T-helper 2 cell treated with Interferon-gamma antibody and Interleukin-4, amounts not matched to agents 5 μg/mL and 100 μg/mL, for 36 hours (primary cell): ENCODE measurements around the gene CDH26.

ENCODE experiments used
- DNase-seq: peaks from one replicate; pipeline ENCODE4 v3.0.0; 2021; ENCODE audit warnings: low spot score
- H3K27ac Mint-ChIP-seq: one replicate; pipeline ENCODE4 v1.8.0; 2021; ENCODE audit warnings: mild to moderate bottlenecking, mixed read lengths
- H3K27me3 Mint-ChIP-seq: one replicate; pipeline ENCODE4 v1.8.0; 2021; ENCODE audit warnings: low read depth, mixed read lengths
- H3K36me3 Mint-ChIP-seq: one replicate; pipeline ENCODE4 v1.8.0; 2021; ENCODE audit warnings: low read depth, mixed read lengths
- H3K4me1 Mint-ChIP-seq: one replicate; pipeline ENCODE4 v1.8.0; 2021; ENCODE audit warnings: low read depth, mixed read lengths
- H3K4me3 Mint-ChIP-seq: one replicate; pipeline ENCODE4 v1.8.0; 2022; ENCODE audit warnings: mild to moderate bottlenecking, moderate library complexity, mixed read lengths
- H3K9me3 Mint-ChIP-seq: one replicate; pipeline ENCODE4 v1.8.0; 2021; ENCODE audit warnings: mixed read lengths

CDH26 gene

DNA sequence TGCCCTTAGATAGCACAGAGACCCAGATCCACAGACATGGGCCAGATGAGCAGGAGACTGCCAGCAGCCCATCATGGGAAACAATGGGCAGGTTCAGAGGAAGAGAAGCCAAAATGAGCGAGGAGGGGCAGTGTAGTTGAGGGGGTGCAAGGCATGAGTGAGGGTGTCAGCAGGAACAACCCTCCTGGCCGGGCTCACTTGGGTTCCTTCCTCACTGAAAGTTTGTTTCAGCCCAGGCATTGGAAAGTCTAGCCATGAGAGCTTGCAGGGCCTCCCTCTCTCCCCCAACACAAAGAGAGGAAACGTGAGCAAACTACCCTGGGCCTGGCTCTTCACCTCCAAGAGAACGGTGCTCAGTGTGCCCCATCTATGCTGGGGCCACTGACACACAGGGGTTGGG lies 48.0 kb downstream of the CDH26 start:
- no peak overlapping the region for H3K27ac Mint-ChIP-seq

DNA sequence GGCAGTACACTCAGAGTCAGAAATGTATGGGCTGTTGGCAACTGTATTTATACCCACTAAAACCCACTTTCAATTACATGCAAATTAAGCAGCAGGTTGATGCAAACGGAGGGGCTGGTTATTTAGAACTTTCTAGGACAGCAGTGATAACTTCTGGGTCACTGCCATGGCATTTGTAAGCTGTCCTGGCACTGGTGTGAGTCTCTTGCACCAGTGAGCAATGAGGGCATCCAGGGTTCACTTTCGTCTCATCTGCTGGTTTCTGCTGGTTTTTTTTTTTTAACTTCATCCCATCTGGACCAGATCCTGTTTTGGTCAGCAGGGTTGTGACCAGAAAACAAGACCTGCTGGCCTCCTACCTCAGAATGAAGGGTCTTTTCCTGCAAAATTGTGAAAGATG lies 49.2 kb downstream of the CDH26 start:
- peaks cover 10% of the 10 kb centered on the region for H3K27me3 Mint-ChIP-seq
- H3K4me3 Mint-ChIP-seq: no peak overlapping the region
- H3K27ac Mint-ChIP-seq: no peak overlapping the region
- H3K36me3 Mint-ChIP-seq: no peaks in the 10 kb centered on the region
- no peaks in the 10 kb centered on the region for H3K9me3 Mint-ChIP-seq
- peaks cover 16% of the 10 kb centered on the region for H3K4me1 Mint-ChIP-seq
- no peak for DNase-seq

More for the DNA sequence above, 48.0 kb downstream of the CDH26 start:
- H3K9me3 Mint-ChIP-seq: no peaks in the 10 kb centered on the region
- no peak overlapping the region for H3K4me3 Mint-ChIP-seq
- H3K4me1 Mint-ChIP-seq: peaks cover 9% of the 10 kb centered on the region
- DNase-seq: no peak
- no peaks in the 10 kb centered on the region for H3K36me3 Mint-ChIP-seq
- H3K27me3 Mint-ChIP-seq: peaks cover 4% of the 10 kb centered on the region

DNA sequence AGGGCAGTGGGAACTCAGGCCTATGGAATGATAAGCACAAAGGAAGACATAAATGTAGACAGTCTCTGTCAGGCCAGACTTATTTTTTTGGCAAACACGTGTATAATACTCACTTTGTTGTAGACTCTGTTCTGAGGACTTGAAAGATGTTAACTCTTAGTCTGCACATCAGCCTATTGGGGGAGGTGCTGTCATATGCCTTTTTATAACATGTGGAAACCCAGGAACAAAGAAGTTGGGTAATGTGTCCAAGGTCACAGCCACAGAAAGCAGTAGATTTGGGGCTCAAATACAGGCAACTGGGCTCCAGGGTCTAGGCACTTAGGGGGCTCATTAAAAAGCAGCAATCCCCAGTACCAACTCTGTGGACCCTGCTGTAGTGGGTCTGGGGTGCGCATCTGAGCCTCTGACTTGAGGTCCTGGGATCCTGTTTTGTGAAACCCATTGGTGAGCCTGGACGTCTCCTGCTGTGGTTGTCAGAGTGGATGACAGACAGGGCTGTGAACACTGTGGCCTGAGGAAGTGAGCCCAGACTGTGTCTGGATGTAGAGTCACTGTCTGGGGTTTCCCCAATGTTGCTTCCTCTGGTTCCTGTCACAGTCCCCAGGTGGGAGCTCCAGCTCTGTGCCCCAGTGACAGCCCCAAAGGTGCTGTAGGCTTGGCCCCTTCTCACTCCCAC lies 50.0 kb downstream of the CDH26 start:
- H3K27ac Mint-ChIP-seq: no peak overlapping the region
- no peaks in the 10 kb centered on the region for H3K9me3 Mint-ChIP-seq
- H3K36me3 Mint-ChIP-seq: no peaks in the 10 kb centered on the region
- H3K4me3 Mint-ChIP-seq: no peak overlapping the region
- no peak for DNase-seq
- peaks cover 10% of the 10 kb centered on the region for H3K27me3 Mint-ChIP-seq
- H3K4me1 Mint-ChIP-seq: peaks cover 18% of the 10 kb centered on the region

DNA sequence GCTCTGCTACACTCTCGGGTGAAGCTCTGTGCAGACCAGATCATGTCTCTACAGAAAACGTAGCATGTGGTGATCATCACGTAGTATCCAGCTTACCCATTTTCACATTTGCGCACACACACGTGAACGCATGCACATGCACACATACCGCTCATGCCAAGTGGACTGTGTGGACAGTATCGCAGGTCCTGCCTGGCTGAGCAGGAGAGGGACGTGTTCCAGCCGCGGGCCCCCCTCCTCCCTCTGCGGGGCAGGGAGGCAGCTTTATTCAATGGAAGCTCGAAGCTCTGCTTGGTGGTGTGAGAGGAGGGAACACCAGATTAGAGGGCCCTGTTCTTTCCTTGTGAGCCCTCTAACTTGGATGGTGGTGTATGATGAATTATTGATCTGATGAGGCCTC lies 51.1 kb downstream of the CDH26 start:
- DNase-seq: no peak
- peaks cover 18% of the 10 kb centered on the region for H3K4me1 Mint-ChIP-seq
- no peak overlapping the region for H3K27ac Mint-ChIP-seq
- H3K4me3 Mint-ChIP-seq: no peak overlapping the region
- H3K9me3 Mint-ChIP-seq: no peaks in the 10 kb centered on the region
- peaks cover 13% of the 10 kb centered on the region for H3K27me3 Mint-ChIP-seq
- no peaks in the 10 kb centered on the region for H3K36me3 Mint-ChIP-seq

DNA sequence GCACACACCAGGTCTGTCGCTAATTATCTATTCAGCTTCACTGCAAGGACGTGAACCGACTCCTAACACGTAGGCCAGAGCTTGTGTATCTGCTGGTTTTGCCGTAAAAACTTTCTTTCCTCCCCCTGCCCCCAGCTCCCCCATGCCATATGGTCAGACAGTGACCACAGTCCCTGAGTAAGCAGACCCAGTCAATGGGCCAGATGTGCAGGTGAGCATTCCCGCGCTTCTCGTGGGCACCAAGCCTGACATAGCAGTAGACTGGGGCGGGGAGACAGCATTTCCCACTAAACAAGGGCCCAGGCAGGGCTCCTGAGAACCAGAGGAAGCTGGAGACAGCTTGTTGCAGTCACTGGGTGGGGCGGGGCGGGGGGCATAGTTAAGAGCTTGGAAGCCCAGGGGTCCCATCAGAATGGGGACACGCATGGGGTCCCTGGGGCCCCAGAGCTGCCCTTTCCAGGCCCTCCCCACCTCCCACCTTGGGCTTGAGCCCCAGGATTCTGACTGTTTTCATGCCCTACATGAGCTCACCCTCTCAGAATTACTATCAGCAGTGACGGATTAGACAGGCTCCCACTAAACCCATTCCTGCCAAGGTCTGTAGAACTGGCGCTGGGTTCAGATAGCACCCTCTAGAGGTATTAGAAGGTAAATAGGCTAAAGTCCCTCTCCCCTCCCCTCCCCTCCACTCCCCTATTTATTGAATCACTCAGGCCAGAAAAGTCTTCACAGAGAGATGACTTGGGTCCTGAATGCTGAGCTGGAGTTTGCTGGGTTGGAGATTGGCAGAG lies 51.8 kb downstream of the CDH26 start:
- peaks cover 15% of the 10 kb centered on the region for H3K27me3 Mint-ChIP-seq
- no peaks in the 10 kb centered on the region for H3K36me3 Mint-ChIP-seq
- DNase-seq: no peak
- H3K4me3 Mint-ChIP-seq: no peak overlapping the region
- no peaks in the 10 kb centered on the region for H3K9me3 Mint-ChIP-seq
- peaks cover 18% of the 10 kb centered on the region for H3K4me1 Mint-ChIP-seq
- H3K27ac Mint-ChIP-seq: no peak overlapping the region

DNA sequence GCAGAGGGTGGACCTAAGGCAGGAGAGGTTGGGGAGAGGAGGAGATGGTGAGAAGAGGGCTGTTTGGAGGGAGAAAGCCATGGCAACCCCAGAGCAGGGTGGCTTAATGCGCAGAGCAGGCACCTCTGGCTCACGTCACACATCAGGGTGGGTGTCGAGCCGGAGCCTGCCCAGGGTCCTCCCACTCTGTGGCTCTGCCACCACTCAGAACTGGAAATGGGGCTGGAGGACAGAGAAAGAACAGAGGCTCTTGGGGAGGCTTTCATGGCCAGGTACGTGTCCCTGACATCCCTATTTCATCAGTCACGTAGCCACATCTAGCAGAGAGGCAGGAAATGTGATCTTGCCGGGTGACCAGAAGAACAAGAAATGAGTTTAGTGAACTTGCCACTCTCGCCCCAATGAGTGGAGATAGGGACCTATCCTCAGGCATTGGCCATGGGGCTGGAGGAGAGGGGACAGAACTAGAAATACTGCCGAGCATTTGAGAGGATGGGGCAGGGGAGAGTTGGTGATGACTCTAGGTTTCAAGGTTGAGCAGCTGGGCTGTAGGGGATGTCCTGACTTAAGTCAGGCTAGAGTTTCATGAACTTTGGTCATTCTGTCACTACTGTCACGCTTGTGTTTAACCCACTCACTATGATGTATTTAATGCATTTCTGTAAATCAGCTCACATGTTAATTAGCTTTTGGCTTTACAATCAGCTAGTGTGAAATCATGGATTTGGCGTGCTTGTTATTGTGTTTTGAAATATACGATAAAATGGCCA lies 52.7 kb downstream of the CDH26 start:
- Mint-ChIP-seq H3K36me3 (no peaks in the 10 kb centered on the region), H3K27me3 (peaks cover 21% of the 10 kb centered on the region), H3K4me3 (no peak overlapping the region), H3K4me1 (peaks cover 18% of the 10 kb centered on the region), H3K9me3 (peaks cover 3% of the 10 kb centered on the region), H3K27ac (no peak overlapping the region)
- DNase-seq: no peak

DNA sequence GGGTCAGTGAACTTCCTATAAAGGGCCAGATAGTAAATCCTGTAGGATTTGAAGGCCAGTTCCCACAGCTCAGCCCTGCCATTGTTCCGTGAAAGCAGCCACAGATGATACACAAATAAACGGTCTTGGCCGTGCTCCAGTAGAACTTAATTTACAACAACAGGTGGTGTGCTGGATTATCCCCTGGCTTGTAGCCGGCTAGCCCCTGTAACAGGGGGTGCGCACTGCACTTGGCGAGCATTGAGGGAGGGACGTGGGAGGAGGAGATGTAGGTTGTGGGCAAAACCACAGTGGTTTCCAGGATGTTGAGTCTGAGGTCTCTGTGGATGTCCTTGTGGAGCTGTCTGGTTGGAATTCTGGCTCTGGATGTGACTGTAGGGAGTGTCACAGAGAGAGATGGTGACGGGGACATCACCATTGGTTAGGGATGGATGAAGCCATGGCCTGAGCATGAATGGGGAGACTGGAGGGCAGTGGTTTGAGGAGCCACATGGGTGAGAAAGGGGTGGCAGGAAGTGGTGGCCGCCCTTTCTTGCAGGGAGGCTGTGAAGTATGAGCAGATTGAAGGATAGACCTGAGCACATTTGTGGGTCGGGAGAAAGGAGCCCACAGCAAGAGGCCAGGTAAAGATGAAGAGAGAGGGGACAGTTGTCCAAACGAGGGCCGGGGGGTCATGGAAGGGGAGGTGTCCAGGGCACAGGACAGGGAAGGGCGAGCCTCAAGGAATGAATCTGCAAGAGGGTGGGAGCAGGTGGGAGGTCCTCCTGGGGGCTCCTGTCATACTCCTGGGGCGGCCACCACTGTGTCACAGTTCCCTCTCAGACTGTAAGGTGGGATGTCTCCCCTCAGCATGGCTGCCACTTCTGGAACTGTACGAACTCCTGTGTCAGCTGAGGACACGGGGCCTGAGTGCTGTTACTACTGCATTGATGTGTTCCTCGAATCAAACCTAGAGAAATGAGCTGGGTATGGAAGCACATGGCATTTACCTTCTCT lies 53.6 kb downstream of the CDH26 start:
- Mint-ChIP-seq H3K4me3 (peak overlapping the region; percentile 2), H3K27ac (no peak overlapping the region), H3K36me3 (no peaks in the 10 kb centered on the region), H3K9me3 (peaks cover 3% of the 10 kb centered on the region), H3K4me1 (peaks cover 18% of the 10 kb centered on the region), H3K27me3 (peaks cover 25% of the 10 kb centered on the region)
- DNase-seq: no peak

DNA sequence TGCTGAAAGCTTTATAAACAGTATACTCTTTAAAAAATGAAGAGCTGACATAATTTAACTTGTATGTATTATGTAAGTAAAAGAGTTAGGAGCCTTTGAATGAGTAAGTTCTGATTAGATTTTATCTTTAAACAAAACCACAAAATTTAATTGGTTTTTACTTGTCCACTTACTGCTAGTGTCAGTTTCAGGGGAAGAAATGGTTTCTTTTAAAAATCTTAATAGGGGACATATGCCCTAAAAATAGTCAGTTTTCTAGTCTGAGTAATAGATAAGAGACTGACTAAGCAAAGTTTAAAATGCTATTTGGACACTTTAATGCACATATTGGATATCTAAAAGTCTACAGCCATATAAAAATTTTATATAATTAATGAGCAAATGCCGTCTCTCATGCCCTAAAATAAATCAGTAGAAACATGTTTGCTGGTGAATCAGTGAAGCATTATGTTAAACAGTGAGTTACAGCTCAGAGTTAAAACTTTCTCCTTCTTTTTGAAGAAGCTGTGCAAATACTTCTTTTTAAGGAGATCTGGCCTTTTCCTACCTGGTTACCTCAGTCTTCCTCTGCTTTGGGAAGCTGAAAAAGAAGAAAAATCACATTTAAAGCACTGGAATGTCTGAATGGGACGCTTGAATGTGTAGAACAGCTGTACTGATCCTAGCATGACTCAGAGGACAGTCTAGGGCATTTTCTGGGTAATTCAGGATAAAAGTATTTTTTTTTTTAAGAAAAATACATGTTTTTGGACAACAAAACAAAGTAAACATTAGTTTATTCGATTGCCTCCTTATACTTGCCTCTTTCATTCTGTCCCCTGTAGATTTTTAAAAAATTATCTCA lies 55.3 kb downstream of the CDH26 start:
- peaks cover 16% of the 10 kb centered on the region for H3K4me1 Mint-ChIP-seq
- no peaks in the 10 kb centered on the region for H3K36me3 Mint-ChIP-seq
- H3K27ac Mint-ChIP-seq: no peak overlapping the region
- H3K27me3 Mint-ChIP-seq: peaks cover 30% of the 10 kb centered on the region
- H3K9me3 Mint-ChIP-seq: peaks cover 8% of the 10 kb centered on the region
- no peak for DNase-seq
- H3K4me3 Mint-ChIP-seq: no peak overlapping the region

DNA sequence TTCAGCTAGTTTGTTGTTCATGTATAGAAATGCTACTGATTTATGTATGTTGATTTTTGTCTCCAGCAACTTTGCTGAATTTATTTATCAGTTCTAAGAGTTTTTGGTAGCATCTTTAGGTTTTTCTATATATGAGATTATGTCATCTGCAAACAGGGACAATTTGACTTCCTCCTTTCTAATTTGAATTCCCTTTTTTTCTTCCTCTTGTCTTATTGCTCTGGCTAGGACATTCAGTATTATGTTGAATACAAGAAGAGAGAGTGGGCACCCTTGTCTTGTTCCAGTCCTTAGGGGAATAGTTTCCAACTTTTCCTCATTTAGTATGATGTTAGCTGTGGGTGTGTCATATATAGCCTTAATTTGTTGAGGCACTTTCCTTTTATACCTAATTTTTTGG lies 58.2 kb downstream of the CDH26 start:
- H3K4me3 Mint-ChIP-seq: no peak overlapping the region
- H3K36me3 Mint-ChIP-seq: no peaks in the 10 kb centered on the region
- DNase-seq: no peak

DNA sequence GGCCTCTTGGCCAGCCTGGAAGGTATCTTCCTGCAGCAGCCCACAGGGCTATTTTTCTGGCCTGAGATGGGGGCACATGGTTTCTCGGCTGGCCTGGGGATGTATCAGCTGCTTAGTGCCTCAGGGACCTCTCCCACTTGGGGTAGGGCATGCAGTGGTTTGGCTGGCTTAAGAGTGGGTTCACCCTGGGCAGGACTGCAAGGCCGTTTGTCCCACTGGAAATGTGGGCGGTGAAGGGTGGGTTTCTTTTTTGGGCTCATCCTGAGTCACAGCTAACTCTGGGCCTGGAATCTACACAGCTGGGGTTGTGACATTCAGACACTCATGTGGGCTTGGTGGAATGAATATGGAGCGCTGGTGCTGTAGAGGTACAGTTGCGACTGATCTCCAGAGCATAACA lies 62.0 kb downstream of the CDH26 start:
- Mint-ChIP-seq H3K36me3 (no peaks in the 10 kb centered on the region), H3K4me1 (peaks cover 2% of the 10 kb centered on the region), H3K9me3 (peaks cover 15% of the 10 kb centered on the region), H3K4me3 (no peak overlapping the region), H3K27ac (no peak overlapping the region), H3K27me3 (peaks cover 18% of the 10 kb centered on the region)
- DNase-seq: no peak

More for the DNA sequence above, 58.2 kb downstream of the CDH26 start:
- Mint-ChIP-seq H3K27me3 (peaks cover 29% of the 10 kb centered on the region), H3K9me3 (peaks cover 15% of the 10 kb centered on the region), H3K27ac (no peak overlapping the region), H3K4me1 (peaks cover 8% of the 10 kb centered on the region)

DNA sequence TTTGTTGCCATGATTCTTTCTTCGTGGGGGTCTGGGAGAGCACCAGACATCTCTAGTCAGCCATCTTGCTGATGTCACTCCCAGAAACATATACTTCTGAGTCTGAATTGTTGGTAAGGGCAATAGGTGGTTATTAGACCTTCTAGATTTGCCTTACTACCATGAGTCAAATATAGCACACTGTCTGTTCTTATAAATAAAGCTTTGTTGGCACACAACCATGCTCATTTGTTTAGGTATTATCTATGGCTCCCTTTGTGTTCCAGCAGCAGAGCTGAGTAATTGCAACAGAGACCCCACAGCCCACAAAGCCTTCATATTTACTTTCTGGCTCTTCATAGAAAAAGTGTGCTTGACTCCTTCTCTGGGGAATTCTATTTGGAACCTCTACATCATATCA lies 62.9 kb downstream of the CDH26 start:
- DNase-seq: no peak
- Mint-ChIP-seq H3K36me3 (no peaks in the 10 kb centered on the region), H3K27me3 (peaks cover 10% of the 10 kb centered on the region), H3K9me3 (peaks cover 12% of the 10 kb centered on the region), H3K4me1 (peaks cover 2% of the 10 kb centered on the region), H3K27ac (no peak overlapping the region), H3K4me3 (no peak overlapping the region)

DNA sequence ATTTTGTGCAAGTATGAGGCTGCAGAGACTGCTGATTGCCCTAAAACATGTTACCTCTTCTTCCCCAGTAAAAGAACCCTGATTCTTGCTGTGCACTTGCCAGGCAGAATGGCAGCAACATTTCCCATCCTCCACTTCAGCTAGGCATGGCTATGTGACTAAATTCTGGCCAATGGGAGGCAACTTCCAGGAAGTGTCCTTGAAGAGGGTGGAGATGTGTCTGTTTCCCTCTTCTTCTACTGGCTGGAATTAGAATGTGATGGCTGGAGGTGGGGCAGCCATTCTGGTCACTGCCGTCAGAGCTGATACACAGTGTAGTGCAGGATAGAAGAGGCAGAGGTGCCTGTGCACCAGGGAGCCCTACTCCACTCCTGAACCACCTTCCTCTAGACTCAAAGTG lies 64.6 kb downstream of the CDH26 start:
- Mint-ChIP-seq H3K27ac (no peak overlapping the region), H3K36me3 (no peaks in the 10 kb centered on the region), H3K27me3 (peaks cover 3% of the 10 kb centered on the region), H3K4me1 (peaks cover 2% of the 10 kb centered on the region), H3K4me3 (no peak overlapping the region), H3K9me3 (peaks cover 12% of the 10 kb centered on the region)
- DNase-seq: no peak
